HUES64 (cell line): ENCODE measurements around the gene TREML4.

Experiments used
- H3K27ac ChIP-seq: 2 replicates; pipeline ENCODE4 v1.7.0; 2013; ENCODE audit warnings: low read depth, low read length, inconsistent platforms
- H3K27me3 ChIP-seq: 2 replicates; pipeline ENCODE4 v1.6.1; 2013; ENCODE audit warnings: mild to moderate bottlenecking, low read length; ENCODE audit not compliant: insufficient read depth
- H3K36me3 ChIP-seq: 2 replicates; pipeline ENCODE4 v1.6.1; 2013; ENCODE audit warnings: mild to moderate bottlenecking, low read length; ENCODE audit not compliant: insufficient read depth
- H3K4me1 ChIP-seq: 2 replicates; pipeline ENCODE4 v1.6.1; 2013; ENCODE audit warnings: mild to moderate bottlenecking, low read length, moderate library complexity; ENCODE audit not compliant: insufficient read depth
- H3K4me3 ChIP-seq: 2 replicates; pipeline ENCODE4 v1.5.1; 2013; ENCODE audit warnings: mild to moderate bottlenecking, low read length, moderate library complexity
- H3K9ac ChIP-seq: 2 replicates; pipeline ENCODE4 v1.6.1; 2013; ENCODE audit warnings: mild to moderate bottlenecking, low read depth, low read length
- H3K9me3 ChIP-seq: 2 replicates; pipeline ENCODE4 v1.6.1; 2013; ENCODE audit warnings: low read depth, low read length; ENCODE audit not compliant: insufficient read depth
- WGBS: fragments of 150-250, 120-280 bp; methylation state at CpG from one replicate; pipeline ENCODE4 v1.1.7; 2013; ENCODE audit warnings: missing lambda C conversion rate; 5-methylcytosine and 5-hydroxymethylcytosine counted together

TREML4 gene

DNA sequence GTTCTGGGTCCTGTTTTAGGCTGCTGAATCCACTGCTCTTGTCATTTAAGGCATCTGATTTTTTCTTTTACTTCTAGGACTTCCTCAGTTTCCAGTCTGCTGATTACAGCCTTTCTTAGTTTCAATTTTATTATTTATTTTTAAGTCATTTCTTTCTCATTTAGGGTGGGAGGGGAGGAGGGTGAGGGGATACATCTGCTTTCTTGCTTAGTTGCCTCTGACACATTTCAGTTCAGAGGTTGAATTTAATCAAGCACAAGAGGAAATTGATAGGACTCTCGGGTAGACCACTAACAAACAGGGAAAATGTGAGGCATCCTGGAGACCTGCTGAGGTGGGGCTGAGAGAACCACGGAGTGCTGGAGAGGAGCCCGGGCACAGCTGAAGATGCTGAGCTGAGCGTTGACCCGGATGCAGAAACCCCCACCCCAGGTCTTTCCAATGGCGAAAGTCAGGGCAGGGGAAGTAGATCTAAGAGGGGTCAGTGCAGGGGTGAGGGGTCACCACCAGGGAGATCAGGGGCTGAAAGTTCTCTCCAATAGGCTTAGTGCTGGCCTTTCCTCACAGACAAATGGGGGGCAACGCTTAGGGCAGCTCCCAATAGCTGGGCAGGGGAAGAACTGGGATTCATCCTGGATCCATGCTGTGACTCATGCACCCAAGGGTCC lies 19.6 kb upstream of the TREML4 start:
- Histone ChIP-seq H3K27me3 (no peaks in the 10 kb centered on the region), H3K9me3 (no peaks in the 10 kb centered on the region)

DNA sequence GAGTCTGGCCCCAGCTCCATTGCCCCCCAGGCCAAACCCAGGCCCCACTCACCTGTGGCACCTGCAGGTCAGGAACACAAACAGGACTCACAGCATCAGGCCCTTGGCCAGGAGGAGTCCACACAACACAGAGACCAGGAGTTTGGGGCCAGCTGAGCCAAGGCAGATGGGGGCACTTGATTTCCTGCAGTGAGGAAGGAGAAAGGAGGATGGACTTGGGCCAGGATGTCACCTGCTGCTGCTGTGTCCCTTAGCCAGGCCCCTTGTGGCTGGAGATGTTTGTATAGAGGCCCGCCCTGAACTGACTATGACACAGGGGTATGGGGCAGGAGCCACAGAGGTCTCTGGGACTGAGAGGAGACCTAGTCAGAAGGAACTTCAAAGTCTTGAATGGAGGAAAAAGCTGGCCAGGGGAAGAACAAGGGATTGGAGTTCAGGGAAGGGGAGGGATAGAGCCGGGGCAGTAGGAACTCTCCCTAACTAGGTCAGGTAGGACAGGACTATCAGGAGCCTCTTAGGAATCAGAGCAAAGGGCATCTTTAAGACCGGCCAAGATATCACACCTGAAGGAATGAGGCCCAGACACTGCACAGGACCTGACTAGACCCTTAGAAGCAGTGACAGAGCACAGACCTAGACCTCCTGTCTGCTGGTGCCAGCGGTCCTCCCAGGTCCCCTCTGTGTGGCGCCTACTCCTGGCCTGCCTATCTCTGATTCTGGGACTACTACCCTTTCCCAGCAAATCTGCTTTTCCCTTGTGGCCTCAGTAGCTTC lies 18.4 kb upstream of the TREML4 start:
- no peaks in the 10 kb centered on the region for H3K36me3 ChIP-seq
- H3K9ac ChIP-seq: no peak overlapping the region
- peaks cover 9% of the 10 kb centered on the region; the same call in 1 of the 2 replicates for H3K9me3 ChIP-seq
- 92% methylated on average over 5 of the region's 5 CpGs for WGBS
- no peaks in the 10 kb centered on the region for H3K4me1 ChIP-seq
- no peak overlapping the region for H3K4me3 ChIP-seq
- no peak overlapping the region for H3K27ac ChIP-seq
- no peaks in the 10 kb centered on the region for H3K27me3 ChIP-seq

More for the DNA sequence above, 19.6 kb upstream of the TREML4 start:
- H3K9ac ChIP-seq: no peak overlapping the region
- WGBS: 87% methylated on average over 7 of the region's 7 CpGs
- H3K36me3 ChIP-seq: no peaks in the 10 kb centered on the region
- no peak overlapping the region for H3K27ac ChIP-seq
- H3K4me3 ChIP-seq: no peak overlapping the region
- no peaks in the 10 kb centered on the region for H3K4me1 ChIP-seq

DNA sequence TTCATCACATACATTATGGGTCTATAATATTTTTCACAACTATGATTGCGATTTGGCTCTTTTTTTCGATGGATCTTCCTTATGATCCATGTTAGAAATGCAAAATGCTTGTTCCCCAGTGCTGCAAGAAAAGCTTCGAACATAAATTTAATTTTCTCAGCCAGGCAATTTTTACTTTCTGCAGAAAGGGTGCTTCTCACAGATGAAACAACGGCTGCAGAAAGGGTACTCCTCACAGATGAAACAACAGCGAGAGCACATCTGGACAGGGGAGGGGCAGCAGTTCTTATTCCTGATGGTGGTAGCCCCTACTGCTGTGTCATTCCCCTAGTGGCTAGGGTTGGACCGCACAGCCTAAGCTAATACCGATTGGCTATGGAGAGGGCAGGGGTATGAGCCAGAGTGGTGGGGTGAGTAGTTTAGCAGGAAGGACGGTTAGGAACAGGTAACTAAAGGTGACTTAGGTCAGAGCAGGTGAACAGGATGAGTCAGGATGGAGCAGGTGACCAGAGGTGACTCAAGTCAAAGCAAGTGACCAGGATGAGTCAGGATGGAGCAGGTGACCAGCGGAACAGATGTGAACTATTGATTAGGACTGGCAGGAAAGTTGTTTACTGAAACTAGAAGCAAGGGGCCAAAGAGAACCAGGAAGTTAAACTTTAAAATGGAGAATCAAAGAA lies 13.4 kb upstream of the TREML4 start:
- no peaks in the 10 kb centered on the region for H3K36me3 ChIP-seq
- WGBS: 88% methylated on average over 9 of the region's 9 CpGs
- no peak overlapping the region for H3K4me3 ChIP-seq
- no peak overlapping the region for H3K9ac ChIP-seq
- H3K27ac ChIP-seq: no peak overlapping the region
- no peaks in the 10 kb centered on the region for H3K27me3 ChIP-seq
- H3K9me3 ChIP-seq: peaks cover 21% of the 10 kb centered on the region
- no peaks in the 10 kb centered on the region for H3K4me1 ChIP-seq

DNA sequence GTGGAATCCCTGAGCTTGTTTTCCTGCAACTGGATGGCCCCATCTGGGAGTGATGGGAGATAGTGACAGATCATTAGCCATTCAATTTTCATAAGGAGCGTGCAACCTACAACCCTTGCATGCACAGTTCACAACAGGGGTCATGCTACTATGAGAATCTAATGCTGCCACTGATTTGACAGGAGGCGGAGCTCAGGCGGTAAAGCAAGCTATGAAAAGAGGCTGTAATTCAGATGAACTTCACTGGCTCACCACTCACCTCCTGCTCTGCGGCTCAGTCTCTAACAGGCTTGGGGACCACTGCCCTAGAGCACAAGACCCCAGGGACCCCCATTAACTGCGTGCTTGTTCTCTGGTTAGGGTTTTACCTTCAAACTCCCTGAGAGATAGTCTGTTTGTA lies 12.4 kb upstream of the TREML4 start:
- no peaks in the 10 kb centered on the region for H3K27me3 ChIP-seq
- H3K9ac ChIP-seq: no peak overlapping the region
- peaks cover 22% of the 10 kb centered on the region for H3K9me3 ChIP-seq
- no peak overlapping the region for H3K4me3 ChIP-seq
- H3K36me3 ChIP-seq: no peaks in the 10 kb centered on the region
- H3K27ac ChIP-seq: no peak overlapping the region
- WGBS: 94% methylated on average over 5 of the region's 5 CpGs
- H3K4me1 ChIP-seq: no peaks in the 10 kb centered on the region

DNA sequence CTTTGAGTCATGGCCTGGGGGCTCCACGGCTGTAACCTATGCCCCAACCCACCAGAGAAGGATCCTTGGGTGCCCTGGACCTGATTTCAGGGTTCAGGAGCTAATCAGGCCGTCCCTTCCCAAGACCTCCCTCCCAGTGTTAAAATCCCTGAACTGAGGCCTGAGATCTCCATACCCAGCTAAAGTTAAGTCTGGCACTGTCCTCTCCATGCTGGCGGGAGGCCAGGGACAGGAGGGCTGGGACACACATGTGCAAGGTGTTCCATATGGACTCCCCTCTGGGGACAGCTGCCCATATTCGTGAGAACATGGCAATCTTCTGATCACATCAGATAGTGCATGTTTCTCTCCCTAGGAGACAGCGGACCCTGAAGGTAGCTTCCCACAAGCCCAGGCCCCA lies 11.5 kb upstream of the TREML4 start:
- 93% methylated on average over 5 of the region's 5 CpGs for WGBS
- Histone ChIP-seq H3K4me3 (no peak overlapping the region), H3K9ac (no peak overlapping the region), H3K27ac (no peak overlapping the region), H3K27me3 (no peaks in the 10 kb centered on the region), H3K36me3 (no peaks in the 10 kb centered on the region), H3K9me3 (peaks cover 22% of the 10 kb centered on the region), H3K4me1 (no peaks in the 10 kb centered on the region)

DNA sequence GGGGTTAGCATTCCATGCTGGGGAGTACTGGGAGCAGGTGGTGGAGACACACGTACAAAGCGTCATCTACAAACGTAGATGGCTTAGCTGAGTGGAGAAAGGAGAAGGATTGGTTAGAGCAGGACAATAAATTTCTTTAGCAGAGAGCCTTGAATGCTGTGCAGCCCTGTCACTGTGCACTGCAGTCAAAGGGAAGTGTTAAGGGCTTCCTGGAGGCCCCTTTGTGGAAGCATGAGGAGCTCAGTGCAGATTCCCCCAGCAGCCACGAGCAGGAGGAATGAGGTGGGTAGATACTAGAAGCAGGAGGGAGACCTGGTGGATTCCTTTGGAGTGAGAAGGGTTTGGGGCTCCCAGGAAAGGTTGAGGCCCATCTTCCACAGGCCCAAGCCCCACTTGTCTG lies 6.1 kb upstream of the TREML4 start:
- peaks cover 6% of the 10 kb centered on the region; the same call in 1 of the 2 replicates for H3K9me3 ChIP-seq
- no peaks in the 10 kb centered on the region for H3K36me3 ChIP-seq
- H3K4me1 ChIP-seq: no peaks in the 10 kb centered on the region
- no peak overlapping the region for H3K4me3 ChIP-seq
- WGBS: 88% methylated on average over 4 of the region's 4 CpGs
- H3K27ac ChIP-seq: no peak overlapping the region
- H3K9ac ChIP-seq: no peak overlapping the region
- H3K27me3 ChIP-seq: peaks cover 4% of the 10 kb centered on the region; the same call in 1 of the 2 replicates

DNA sequence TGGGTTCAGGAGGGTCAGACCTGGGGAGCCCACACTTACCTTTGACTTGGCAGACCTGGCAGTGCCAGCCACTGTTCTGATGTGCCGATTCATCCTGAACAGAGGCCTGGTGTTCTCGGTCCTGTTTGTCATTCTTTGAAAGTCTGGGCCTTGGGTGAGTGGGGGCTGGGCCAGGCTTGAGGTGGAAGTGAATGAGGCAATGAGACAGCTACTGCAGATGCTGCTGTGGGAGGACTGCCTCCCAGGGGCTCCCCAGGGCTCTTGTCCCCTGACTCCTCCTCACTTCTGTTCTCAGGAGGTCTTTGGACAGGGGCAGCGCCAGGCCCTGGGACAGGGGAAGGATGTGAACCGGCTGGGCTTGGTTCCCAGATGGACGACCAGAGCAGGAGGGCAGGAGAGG lies 5.6 kb upstream of the TREML4 start:
- no peak overlapping the region for H3K9ac ChIP-seq
- H3K4me3 ChIP-seq: no peak overlapping the region
- H3K27me3 ChIP-seq: peaks cover 4% of the 10 kb centered on the region; the same call in 1 of the 2 replicates
- no peaks in the 10 kb centered on the region for H3K36me3 ChIP-seq
- WGBS: 91% methylated on average over 5 of the region's 5 CpGs
- no peaks in the 10 kb centered on the region for H3K4me1 ChIP-seq
- peaks cover 6% of the 10 kb centered on the region; the same call in 1 of the 2 replicates for H3K9me3 ChIP-seq
- no peak overlapping the region for H3K27ac ChIP-seq

DNA sequence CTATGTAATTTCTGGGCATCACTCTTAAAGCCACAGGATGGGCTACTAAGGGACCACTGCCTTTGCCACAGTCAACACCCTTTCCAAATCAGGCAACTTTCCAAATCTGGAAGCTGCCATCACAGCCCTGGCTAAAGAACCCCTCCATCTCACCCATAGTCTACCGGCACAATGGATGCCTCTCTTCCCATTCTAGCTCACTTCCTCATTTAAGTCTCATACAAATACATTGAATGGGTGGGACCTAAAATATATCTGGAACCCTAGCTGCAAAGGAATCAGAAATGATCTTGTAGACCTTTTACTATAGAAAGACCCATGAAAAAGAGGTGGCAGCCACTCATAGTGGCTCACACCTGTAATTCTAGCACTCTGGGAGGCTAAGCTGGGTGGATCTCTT lies 3.3 kb upstream of the TREML4 start:
- H3K4me1 ChIP-seq: no peaks in the 10 kb centered on the region
- WGBS: 95% methylated on average over 1 of the region's 1 CpG
- H3K4me3 ChIP-seq: no peak overlapping the region
- H3K9me3 ChIP-seq: no peaks in the 10 kb centered on the region
- no peak overlapping the region for H3K27ac ChIP-seq
- peaks cover 4% of the 10 kb centered on the region; the same call in 1 of the 2 replicates for H3K27me3 ChIP-seq
- H3K36me3 ChIP-seq: no peaks in the 10 kb centered on the region
- no peak overlapping the region for H3K9ac ChIP-seq

DNA sequence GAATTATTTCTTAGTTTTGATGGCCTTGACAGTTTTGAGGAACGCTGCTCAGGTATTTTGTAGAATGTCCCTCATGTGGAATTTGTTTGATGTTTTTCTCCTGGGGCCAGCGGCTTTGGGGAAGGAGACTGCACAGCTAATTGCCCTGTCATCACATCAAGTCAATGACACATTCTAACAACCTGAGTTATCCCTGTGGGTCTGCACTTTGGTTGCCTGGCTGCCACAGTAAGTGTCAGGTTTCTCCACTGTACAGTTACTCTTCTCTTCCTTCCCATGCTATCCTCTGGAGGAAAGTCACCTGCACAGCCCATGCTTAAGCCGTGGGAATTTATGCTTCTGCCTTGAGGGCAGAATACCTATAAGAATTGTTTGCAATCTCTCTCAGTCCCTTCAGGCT lies 1.4 kb upstream of the TREML4 start:
- H3K9me3 ChIP-seq: no peaks in the 10 kb centered on the region
- WGBS: 87% methylated on average over 3 of the region's 3 CpGs
- H3K36me3 ChIP-seq: no peaks in the 10 kb centered on the region
- no peaks in the 10 kb centered on the region for H3K4me1 ChIP-seq
- H3K27me3 ChIP-seq: peaks cover 4% of the 10 kb centered on the region; the same call in 1 of the 2 replicates
- no peak overlapping the region for H3K27ac ChIP-seq
- no peak overlapping the region for H3K9ac ChIP-seq
- H3K4me3 ChIP-seq: no peak overlapping the region

DNA sequence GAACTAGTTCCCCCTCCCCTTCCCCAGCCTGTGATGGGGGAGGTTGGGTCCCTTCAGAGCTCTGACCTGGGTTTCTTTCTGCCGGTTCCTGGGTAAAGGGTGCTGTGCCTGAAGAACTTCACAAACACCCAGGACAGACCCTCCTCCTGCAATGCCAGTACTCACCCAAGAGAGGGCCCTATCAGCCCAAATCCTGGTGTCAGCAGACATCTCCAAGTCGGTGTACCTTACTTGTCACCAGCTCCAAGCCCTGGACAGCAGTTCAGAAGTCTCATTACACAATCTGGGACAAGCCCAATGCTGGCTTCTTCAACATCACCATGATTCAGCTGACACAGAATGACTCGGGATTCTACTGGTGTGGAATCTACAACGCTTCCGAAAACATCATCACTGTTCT lies 467 bp downstream of the TREML4 start:
- Histone ChIP-seq H3K4me1 (no peaks in the 10 kb centered on the region), H3K9me3 (no peaks in the 10 kb centered on the region), H3K9ac (no peak overlapping the region), H3K4me3 (no peak overlapping the region), H3K27ac (no peak overlapping the region), H3K27me3 (peaks cover 4% of the 10 kb centered on the region; the same call in 1 of the 2 replicates), H3K36me3 (no peaks in the 10 kb centered on the region)
- 69% methylated on average over 5 of the region's 5 CpGs for whole genome bisulfite sequencing

DNA sequence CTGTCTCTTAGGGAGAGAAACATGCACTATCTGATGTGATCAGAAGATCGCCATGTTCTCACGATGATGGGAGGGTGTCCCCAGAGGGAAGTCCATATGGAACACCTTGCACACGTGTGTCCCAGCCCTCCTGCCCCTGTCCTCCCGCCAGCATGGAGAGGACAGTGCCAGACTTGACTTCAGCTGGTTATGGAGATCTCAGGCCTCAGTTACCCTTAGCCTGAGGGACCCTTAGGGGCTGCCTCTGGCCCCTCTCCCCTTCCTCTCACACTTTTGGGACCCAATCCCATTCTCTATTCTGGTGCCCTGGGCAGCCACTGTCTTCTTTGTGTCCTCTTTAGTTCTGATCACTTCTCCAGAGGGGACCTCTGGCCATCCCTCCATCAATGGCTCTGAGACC lies 1.6 kb downstream of the TREML4 start:
- Histone ChIP-seq H3K4me3 (no peak overlapping the region), H3K27ac (no peak overlapping the region), H3K4me1 (no peaks in the 10 kb centered on the region), H3K9me3 (no peaks in the 10 kb centered on the region), H3K9ac (no peak overlapping the region), H3K36me3 (no peaks in the 10 kb centered on the region), H3K27me3 (peaks cover 4% of the 10 kb centered on the region; the same call in 1 of the 2 replicates)
- 88% methylated on average over 4 of the region's 4 CpGs for WGBS
